ENCODE results near the gene IFITM10. TPM values are rescaled to one million over a fixed set of nuclear protein-coding genes. Genes with fewer than 3 reads are reported as not detected.

IFITM10 gene
- total and polyA plus RNA-seq, 9 of the 15 experiments (the other 6 are each of a cell fraction or from before 2014, with no cell fraction given) = 0.08 to 0.13 (median 0.09) TPM; not detected in 6

DNA sequence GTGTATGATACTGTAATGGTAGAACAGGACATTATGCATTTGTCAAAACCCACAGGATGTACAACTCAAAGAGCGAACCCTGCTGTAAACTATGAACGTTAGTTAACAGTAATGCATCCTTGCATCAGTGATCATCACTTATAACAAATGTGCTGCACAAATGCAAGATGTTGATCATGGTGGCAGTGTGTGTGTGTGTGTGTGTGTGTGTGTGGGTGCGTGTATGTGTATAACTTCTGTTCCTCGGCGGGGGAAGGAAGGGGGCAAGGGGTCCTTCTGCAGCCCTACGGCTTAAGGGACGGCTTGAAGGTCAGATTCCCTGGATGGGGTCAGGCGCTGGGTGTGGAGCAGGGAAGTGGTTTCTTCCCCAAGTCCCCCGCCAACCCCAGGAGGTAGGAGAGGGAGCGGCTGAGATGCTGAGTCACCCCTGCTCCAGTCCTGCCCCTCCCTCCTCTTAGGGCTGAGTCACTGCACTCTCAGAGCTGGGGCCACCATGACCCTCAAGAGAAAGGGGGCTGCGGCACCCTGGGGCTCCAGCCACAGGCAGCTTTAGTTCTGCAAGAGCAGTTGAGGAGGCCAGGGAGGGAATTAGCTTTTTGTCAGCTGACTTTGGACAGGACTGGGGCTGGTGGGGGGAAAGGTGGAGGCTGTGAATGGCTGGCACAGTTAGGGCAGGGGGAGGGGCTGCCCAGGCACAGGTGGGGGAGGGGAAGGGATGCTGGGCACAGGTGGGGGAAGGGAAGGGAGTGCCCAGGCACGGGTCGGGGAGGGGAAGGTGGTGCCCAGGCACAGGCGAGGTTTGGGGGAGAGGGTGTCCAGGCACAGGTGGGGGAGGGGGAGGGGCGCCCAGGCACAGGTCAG is 22.1 kb upstream of the IFITM10 start (continued):
- TF ChIP-seq POLR2B (IDR thresholded peaks at IDR 0.05; ENCODE audit: low read depth, partially characterized antibody) (no peak), PCBP2 (IDR thresholded peaks at IDR 0.05; ENCODE audit: low read depth, low read length, poor library complexity, severe bottlenecking) (no peak), BRD9 (IDR thresholded peaks at IDR 0.05; ENCODE audit: low read depth, partially characterized antibody) (no peak), KLF13 (tag; IDR thresholded peaks at IDR 0.05; ENCODE audit: borderline replicate concordance, low read depth) (no peak; the same call in 1 of the 2 replicates), NCOA2 (IDR thresholded peaks at IDR 0.05; ENCODE audit: partially characterized antibody in 2 of 2) (no peak), PRPF4 (IDR thresholded peaks at IDR 0.05; ENCODE audit: insufficient read depth, low read depth, low read length, poor library complexity, severe bottlenecking) (no peak), XRCC5 (IDR thresholded peaks at IDR 0.05; ENCODE audit: low read depth, low read length) (no peak), ESRRA (IDR thresholded peaks at IDR 0.05; ENCODE audit: borderline replicate concordance, low read depth) (peak; percentile 86), TEAD1 (CRISPR knock-in tag; IDR thresholded peaks at IDR 0.05) (no peak), ASH1L (IDR thresholded peaks at IDR 0.05; ENCODE audit: borderline replicate concordance, low read depth, partially characterized antibody) (no peak)
- TF ChIP-seq, protein P1, sequence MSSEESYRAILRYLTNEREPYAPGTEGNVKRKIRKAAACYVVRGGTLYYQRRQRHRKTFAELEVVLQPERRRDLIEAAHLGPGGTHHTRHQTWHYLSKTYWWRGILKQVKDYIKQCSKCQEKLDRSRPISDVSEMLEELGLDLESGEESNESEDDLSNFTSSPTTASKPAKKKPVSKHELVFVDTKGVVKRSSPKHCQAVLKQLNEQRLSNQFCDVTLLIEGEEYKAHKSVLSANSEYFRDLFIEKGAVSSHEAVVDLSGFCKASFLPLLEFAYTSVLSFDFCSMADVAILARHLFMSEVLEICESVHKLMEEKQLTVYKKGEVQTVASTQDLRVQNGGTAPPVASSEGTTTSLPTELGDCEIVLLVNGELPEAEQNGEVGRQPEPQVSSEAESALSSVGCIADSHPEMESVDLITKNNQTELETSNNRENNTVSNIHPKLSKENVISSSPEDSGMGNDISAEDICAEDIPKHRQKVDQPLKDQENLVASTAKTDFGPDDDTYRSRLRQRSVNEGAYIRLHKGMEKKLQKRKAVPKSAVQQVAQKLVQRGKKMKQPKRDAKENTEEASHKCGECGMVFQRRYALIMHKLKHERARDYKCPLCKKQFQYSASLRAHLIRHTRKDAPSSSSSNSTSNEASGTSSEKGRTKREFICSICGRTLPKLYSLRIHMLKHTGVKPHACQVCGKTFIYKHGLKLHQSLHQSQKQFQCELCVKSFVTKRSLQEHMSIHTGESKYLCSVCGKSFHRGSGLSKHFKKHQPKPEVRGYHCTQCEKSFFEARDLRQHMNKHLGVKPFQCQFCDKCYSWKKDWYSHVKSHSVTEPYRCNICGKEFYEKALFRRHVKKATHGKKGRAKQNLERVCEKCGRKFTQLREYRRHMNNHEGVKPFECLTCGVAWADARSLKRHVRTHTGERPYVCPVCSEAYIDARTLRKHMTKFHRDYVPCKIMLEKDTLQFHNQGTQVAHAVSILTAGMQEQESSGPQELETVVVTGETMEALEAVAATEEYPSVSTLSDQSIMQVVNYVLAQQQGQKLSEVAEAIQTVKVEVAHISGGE (CRISPR knock-in tag; IDR thresholded peaks at IDR 0.05) = no peak
- TF ChIP-seq, protein P2, sequence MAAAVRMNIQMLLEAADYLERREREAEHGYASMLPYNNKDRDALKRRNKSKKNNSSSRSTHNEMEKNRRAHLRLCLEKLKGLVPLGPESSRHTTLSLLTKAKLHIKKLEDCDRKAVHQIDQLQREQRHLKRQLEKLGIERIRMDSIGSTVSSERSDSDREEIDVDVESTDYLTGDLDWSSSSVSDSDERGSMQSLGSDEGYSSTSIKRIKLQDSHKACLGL (CRISPR knock-in tag; IDR thresholded peaks at IDR 0.05; ENCODE audit: borderline replicate concordance, poor library complexity, severe bottlenecking) = no peak
- TF ChIP-seq, protein P3, sequence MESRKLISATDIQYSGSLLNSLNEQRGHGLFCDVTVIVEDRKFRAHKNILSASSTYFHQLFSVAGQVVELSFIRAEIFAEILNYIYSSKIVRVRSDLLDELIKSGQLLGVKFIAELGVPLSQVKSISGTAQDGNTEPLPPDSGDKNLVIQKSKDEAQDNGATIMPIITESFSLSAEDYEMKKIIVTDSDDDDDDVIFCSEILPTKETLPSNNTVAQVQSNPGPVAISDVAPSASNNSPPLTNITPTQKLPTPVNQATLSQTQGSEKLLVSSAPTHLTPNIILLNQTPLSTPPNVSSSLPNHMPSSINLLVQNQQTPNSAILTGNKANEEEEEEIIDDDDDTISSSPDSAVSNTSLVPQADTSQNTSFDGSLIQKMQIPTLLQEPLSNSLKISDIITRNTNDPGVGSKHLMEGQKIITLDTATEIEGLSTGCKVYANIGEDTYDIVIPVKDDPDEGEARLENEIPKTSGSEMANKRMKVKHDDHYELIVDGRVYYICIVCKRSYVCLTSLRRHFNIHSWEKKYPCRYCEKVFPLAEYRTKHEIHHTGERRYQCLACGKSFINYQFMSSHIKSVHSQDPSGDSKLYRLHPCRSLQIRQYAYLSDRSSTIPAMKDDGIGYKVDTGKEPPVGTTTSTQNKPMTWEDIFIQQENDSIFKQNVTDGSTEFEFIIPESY (CRISPR knock-in tag; IDR thresholded peaks at IDR 0.05) = no peak
- TF ChIP-seq, protein P4, sequence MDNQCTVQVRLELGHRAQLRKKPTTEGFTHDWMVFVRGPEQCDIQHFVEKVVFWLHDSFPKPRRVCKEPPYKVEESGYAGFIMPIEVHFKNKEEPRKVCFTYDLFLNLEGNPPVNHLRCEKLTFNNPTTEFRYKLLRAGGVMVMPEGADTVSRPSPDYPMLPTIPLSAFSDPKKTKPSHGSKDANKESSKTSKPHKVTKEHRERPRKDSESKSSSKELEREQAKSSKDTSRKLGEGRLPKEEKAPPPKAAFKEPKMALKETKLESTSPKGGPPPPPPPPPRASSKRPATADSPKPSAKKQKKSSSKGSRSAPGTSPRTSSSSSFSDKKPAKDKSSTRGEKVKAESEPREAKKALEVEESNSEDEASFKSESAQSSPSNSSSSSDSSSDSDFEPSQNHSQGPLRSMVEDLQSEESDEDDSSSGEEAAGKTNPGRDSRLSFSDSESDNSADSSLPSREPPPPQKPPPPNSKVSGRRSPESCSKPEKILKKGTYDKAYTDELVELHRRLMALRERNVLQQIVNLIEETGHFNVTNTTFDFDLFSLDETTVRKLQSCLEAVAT (IDR thresholded peaks at IDR 0.05) = peak in 1 of 2 experiments; percentile 81; a peak in 1 of 4 replicates
- TF ChIP-seq, protein P5, sequence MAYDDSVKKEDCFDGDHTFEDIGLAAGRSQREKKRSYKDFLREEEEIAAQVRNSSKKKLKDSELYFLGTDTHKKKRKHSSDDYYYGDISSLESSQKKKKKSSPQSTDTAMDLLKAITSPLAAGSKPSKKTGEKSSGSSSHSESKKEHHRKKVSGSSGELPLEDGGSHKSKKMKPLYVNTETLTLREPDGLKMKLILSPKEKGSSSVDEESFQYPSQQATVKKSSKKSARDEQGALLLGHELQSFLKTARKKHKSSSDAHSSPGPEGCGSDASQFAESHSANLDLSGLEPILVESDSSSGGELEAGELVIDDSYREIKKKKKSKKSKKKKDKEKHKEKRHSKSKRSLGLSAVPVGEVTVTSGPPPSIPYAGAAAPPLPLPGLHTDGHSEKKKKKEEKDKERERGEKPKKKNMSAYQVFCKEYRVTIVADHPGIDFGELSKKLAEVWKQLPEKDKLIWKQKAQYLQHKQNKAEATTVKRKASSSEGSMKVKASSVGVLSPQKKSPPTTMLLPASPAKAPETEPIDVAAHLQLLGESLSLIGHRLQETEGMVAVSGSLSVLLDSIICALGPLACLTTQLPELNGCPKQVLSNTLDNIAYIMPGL (CRISPR knock-in tag; IDR thresholded peaks at IDR 0.05) = no peak

Measured in K562 (cell line).